Measurements from ENCODE around the gene PLEKHA7. TPM values are rescaled to one million over a fixed set of nuclear protein-coding genes. Genes with fewer than 3 reads are reported as not detected.

Gene PLEKHA7
- total and polyA plus RNA-seq, 7 donors = 0.74 to 2.6 (median 1.2) TPM

DNA sequence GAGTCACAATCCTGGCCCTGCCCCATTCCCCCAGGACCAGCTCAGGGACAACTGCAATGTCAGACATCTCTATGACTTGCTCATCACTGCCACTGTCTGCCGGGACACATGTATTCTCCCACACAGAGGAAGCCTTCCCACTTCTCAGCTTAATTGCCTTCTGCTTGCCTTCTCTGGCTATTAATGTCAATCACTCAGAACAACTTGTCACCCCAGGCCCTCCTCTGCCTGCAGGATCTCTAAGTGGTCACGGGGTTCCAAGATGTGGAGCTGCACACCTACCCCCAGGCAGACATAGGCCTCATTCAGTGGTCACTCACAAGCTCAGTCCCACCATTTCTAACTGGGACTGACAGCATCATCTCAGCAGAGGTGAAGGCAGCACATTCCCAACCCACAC, 15.1 kb downstream of the PLEKHA7 start:
- TF ChIP-seq CTCF (IDR thresholded peaks at IDR 0.05) = no peak
- Histone ChIP-seq H3K4me1 (peaks cover 3% of the 10 kb centered on the region), H3K4me3 (no peak overlapping the region), H3K27ac (no peak overlapping the region), H3K36me3 (ENCODE audit: insufficient read depth in 1 of 2, low read depth in 1 of 2) (no peaks in the 10 kb centered on the region), H3K27me3 (ENCODE audit: insufficient read depth in 3 of 3, low read length in 2 of 3) (no peaks in the 10 kb centered on the region), H3K9me3 (no peaks in the 10 kb centered on the region)
- intact Hi-C loops (cut with DNase I) = no loop called here
- ATAC-seq (no peak), DNase-seq (no peak)
- 73 to 90% (median 77%) methylated on average over 2 of the region's 2 CpGs for WGBS, 3 donors

DNA sequence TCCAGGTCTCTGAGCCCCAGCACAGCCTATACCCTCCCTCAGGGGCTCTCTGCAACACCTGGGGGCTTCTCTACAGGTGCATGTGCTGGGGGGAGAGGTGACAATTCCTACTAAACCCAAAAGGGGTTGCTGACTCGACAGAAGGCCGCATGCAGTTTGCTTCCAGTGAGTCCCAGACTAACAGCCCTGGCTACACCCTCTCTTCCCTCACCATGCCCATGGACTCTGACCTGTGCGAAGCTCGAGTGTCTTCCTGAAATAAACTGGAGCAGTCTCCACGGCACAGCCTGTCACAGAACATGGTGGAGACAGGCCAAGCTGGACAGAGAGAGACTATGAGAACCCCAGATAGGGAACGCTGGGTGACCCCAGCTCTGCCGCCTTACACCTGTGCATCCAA, 16.6 kb downstream of the PLEKHA7 start:
- Histone ChIP-seq H3K4me1 (peaks cover 3% of the 10 kb centered on the region), H3K36me3 (ENCODE audit: insufficient read depth in 1 of 2, low read depth in 1 of 2) (no peaks in the 10 kb centered on the region), H3K9me3 (no peaks in the 10 kb centered on the region), H3K27me3 (ENCODE audit: insufficient read depth in 3 of 3, low read length in 2 of 3) (no peaks in the 10 kb centered on the region), H3K4me3 (no peak overlapping the region), H3K27ac (no peak overlapping the region)
- DNase-seq = no peak
- WGBS, 3 donors = 26 to 74% (median 48%) methylated on average over 7 of the region's 7 CpGs
- intact Hi-C loops (cut with DNase I) = no loop called here
- TF ChIP-seq CTCF (IDR thresholded peaks at IDR 0.05) = no peak
- peak in 3 of 4 donors; percentile 53 to 78 (median 78) for ATAC-seq

- ATAC-seq (no peak), DNase-seq (no peak)
- TF ChIP-seq CTCF (IDR thresholded peaks at IDR 0.05) = no peak
These were observed 20.7 kb downstream of the PLEKHA7 start for GRCh38 chr11:16993495-16993894.

GRCh38 chr11:16992846-16993245, 21.4 kb downstream of the PLEKHA7 start:
- Histone ChIP-seq H3K4me1 (no peaks in the 10 kb centered on the region), H3K9me3 (no peaks in the 10 kb centered on the region), H3K36me3 (ENCODE audit: insufficient read depth in 1 of 2, low read depth in 1 of 2) (no peaks in the 10 kb centered on the region), H3K27me3 (ENCODE audit: insufficient read depth in 3 of 3, low read length in 2 of 3) (no peaks in the 10 kb centered on the region), H3K4me3 (no peak overlapping the region), H3K27ac (no peak overlapping the region)
- ATAC-seq = no peak
- intact Hi-C loops (cut with DNase I) = no loop called here
- TF ChIP-seq CTCF (IDR thresholded peaks at IDR 0.05) = no peak
- WGBS, 3 donors = 88 to 91% (median 88%) methylated on average over 3 of the region's 3 CpGs
- no peak for DNase-seq

More at GRCh38 chr11:16993495-16993894, 20.7 kb downstream of the PLEKHA7 start:
- intact Hi-C loops (cut with DNase I) = no loop called here
- H3K4me1 ChIP-seq = peaks cover 3% of the 10 kb centered on the region
- 87 to 92% (median 89%) methylated on average over 1 of the region's 1 CpG for WGBS, 3 donors
- no peak overlapping the region for H3K27ac ChIP-seq
- no peak overlapping the region for H3K4me3 ChIP-seq
- H3K36me3 ChIP-seq (ENCODE audit: insufficient read depth in 1 of 2, low read depth in 1 of 2) = no peaks in the 10 kb centered on the region
- H3K9me3 ChIP-seq = no peaks in the 10 kb centered on the region
- no peaks in the 10 kb centered on the region for H3K27me3 ChIP-seq (ENCODE audit: insufficient read depth in 3 of 3, low read length in 2 of 3)

- no peak overlapping the region for H3K27ac ChIP-seq
- DNase-seq (no peak), ATAC-seq (no peak)
- TF ChIP-seq CTCF (IDR thresholded peaks at IDR 0.05) = no peak
- H3K9me3 ChIP-seq = no peaks in the 10 kb centered on the region
- H3K4me1 ChIP-seq = no peaks in the 10 kb centered on the region
- no peaks in the 10 kb centered on the region for H3K36me3 ChIP-seq (ENCODE audit: insufficient read depth in 1 of 2, low read depth in 1 of 2)
- WGBS, 3 donors = 73 to 93% (median 92%) methylated on average over 2 of the region's 2 CpGs
- intact Hi-C loops (cut with DNase I) = no loop called here
- H3K4me3 ChIP-seq = no peak overlapping the region
- H3K27me3 ChIP-seq (ENCODE audit: insufficient read depth in 3 of 3, low read length in 2 of 3) = no peaks in the 10 kb centered on the region
These were observed 24.7 kb downstream of the PLEKHA7 start for GRCh38 chr11:16989554-16989953.
